ENCODE data around the gene PCDH7.

DNA sequence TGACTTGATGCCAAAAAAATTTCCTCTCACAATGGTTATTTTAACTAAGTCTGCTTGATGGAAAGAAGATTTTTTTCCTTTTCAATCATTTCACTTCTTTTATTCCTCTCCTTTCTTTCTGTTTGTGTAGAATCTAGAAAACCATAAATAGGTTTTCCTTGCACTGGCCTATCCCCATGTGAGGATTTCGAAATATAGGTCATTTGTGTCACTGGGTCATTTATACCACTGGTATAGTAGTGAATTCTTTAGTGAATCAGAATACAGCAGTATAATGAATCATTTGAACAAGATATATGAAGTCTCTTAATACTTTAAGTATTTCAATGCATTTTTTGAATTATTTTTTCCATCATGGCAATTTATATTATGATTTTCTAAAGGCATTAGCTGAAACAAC is 26.6 kb downstream of the PCDH7 start:
- TF ChIP-seq POLR2AphosphoS5 (IDR thresholded peaks at IDR 0.05; ENCODE audit: low read depth, low read length) (no peak), SIN3A (IDR thresholded peaks at IDR 0.05; ENCODE audit: borderline replicate concordance, insufficient read depth, low read length) (no peak), TAF1 (IDR thresholded peaks at IDR 0.05; ENCODE audit: borderline replicate concordance, insufficient read depth, low read length) (no peak), REST (IDR thresholded peaks at IDR 0.05; ENCODE audit: insufficient read depth in 1 of 2, low read depth in 2 of 2, low read length in 2 of 2) (no peak), FOXP2 (optimal IDR thresholded peaks at IDR 0.05; ENCODE audit: borderline replicate concordance, extremely low read depth, extremely low read length, insufficient read depth) (no peak)

Measured in PFSK-1 (cell line).